ENCODE results near the gene LCT. TPM values are rescaled to one million over a fixed set of nuclear protein-coding genes. Genes with fewer than 3 reads are reported as not detected.

The LCT gene
- total RNA-seq, 1 donor from 2014 or later = not detected

- no peaks in the 10 kb centered on the region for H3K9me3 ChIP-seq
- no peak overlapping the region for H3K27ac ChIP-seq
- ATAC-seq = no peak
- TF ChIP-seq, protein P1, sequence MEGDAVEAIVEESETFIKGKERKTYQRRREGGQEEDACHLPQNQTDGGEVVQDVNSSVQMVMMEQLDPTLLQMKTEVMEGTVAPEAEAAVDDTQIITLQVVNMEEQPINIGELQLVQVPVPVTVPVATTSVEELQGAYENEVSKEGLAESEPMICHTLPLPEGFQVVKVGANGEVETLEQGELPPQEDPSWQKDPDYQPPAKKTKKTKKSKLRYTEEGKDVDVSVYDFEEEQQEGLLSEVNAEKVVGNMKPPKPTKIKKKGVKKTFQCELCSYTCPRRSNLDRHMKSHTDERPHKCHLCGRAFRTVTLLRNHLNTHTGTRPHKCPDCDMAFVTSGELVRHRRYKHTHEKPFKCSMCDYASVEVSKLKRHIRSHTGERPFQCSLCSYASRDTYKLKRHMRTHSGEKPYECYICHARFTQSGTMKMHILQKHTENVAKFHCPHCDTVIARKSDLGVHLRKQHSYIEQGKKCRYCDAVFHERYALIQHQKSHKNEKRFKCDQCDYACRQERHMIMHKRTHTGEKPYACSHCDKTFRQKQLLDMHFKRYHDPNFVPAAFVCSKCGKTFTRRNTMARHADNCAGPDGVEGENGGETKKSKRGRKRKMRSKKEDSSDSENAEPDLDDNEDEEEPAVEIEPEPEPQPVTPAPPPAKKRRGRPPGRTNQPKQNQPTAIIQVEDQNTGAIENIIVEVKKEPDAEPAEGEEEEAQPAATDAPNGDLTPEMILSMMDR (IDR thresholded peaks at IDR 0.05) = no peak
- no peak for DNase-seq
- intact Hi-C loops (cut with DNase I) = no loop called here
- peaks cover 56% of the 10 kb centered on the region for H3K36me3 ChIP-seq
- no peaks in the 10 kb centered on the region for H3K4me1 ChIP-seq
- H3K27me3 ChIP-seq (ENCODE audit: low read depth) = no peaks in the 10 kb centered on the region
- H3K4me3 ChIP-seq = no peak overlapping the region
These were observed 16.4 kb upstream of the LCT start for GRCh38 chr2:135853401-135853800.

GRCh38 chr2:135851858-135852257, 14.9 kb upstream of the LCT start:
- TF ChIP-seq, protein P1 (IDR thresholded peaks at IDR 0.05) = no peak
- Histone ChIP-seq H3K9me3 (no peaks in the 10 kb centered on the region), H3K36me3 (peaks cover 41% of the 10 kb centered on the region), H3K27ac (no peak overlapping the region), H3K27me3 (ENCODE audit: low read depth) (no peaks in the 10 kb centered on the region), H3K4me3 (no peak overlapping the region), H3K4me1 (no peaks in the 10 kb centered on the region)
- DNase-seq (no peak), ATAC-seq (no peak)
- intact Hi-C loops (cut with DNase I) = no loop called here

DNA sequence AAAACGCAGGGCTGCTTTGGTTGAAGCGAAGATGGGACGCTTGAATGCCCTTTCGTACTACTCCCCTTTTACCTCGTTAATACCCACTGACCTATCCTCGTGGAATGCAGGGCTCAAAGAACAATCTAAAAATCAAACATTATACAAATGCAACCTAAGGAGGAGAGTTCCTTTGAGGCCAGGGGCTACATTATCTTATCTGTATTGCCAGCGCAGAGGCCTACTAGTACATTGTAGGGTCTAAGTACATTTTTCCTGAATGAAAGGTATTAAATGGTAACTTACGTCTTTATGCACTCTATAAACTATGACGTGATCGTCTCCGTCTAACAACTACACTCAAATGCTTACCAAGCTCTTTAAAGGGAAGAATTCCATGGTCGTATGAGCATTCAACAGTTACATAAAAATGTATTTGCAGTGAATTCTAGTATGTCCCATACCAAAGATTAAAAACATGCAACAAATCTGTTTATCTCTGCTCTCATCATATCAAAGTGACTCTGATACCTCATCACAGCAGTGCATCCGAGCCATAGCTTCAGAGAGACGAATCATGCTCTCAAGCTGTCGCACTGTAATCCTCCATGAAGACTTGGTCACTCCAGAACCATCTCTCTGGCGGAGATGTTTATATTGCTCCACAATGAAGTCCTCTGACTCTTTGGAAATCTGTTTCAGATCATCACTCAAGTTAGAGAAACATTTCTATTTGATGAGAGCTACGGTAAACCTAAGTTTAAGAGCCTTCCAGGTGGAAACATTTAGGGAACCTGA, 14.1 kb upstream of the LCT start:
- Histone ChIP-seq H3K4me3 (no peak overlapping the region), H3K4me1 (no peaks in the 10 kb centered on the region), H3K36me3 (peaks cover 42% of the 10 kb centered on the region), H3K9me3 (no peaks in the 10 kb centered on the region), H3K27me3 (ENCODE audit: low read depth) (no peaks in the 10 kb centered on the region), H3K27ac (no peak overlapping the region)
- ATAC-seq = no peak
- TF ChIP-seq, protein P1 (IDR thresholded peaks at IDR 0.05) = no peak
- no peak for DNase-seq
- intact Hi-C loops (cut with DNase I) = no loop called here

- Histone ChIP-seq H3K27ac (no peak overlapping the region), H3K4me3 (no peak overlapping the region)
These were observed 12.1 kb upstream of the LCT start for GRCh38 chr2:135849087-135849486.

DNA sequence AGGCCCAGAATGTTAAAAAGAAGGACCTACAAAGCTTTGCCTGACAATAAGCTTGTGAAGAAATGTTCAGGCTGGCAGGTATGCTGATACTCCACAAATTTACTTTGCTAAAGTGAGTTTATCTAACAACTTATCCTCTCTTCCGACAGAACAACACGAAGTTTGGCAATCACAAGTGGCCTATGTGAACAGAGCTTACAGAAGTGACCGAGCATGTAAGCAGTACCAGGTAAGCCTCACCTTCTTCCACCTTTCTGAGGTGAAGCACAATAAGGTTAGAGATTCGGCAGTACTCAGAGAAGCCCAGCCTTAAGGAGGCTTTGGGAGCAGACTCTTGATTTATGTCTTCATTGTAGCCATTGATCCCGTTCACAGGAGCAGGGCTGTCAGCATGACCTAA, 9.0 kb upstream of the LCT start:
- H3K4me3 ChIP-seq = no peak overlapping the region
- H3K36me3 ChIP-seq = peaks cover 49% of the 10 kb centered on the region
- no peak overlapping the region for H3K27ac ChIP-seq
- H3K4me1 ChIP-seq = peaks cover 6% of the 10 kb centered on the region
- TF ChIP-seq, protein P1 (IDR thresholded peaks at IDR 0.05) = no peak
- ATAC-seq (peak; percentile 72 to 75), DNase-seq (no peak)
- H3K27me3 ChIP-seq (ENCODE audit: low read depth) = no peaks in the 10 kb centered on the region
- intact Hi-C loops (cut with DNase I) = no loop called here
- no peaks in the 10 kb centered on the region for H3K9me3 ChIP-seq

More at GRCh38 chr2:135849087-135849486, 12.1 kb upstream of the LCT start:
- no peak for ATAC-seq
- TF ChIP-seq, protein P1 (IDR thresholded peaks at IDR 0.05) = no peak
- intact Hi-C loops (cut with DNase I) = no loop called here
- H3K4me1 ChIP-seq = no peaks in the 10 kb centered on the region
- H3K27me3 ChIP-seq (ENCODE audit: low read depth) = no peaks in the 10 kb centered on the region
- H3K9me3 ChIP-seq = no peaks in the 10 kb centered on the region
- peaks cover 41% of the 10 kb centered on the region for H3K36me3 ChIP-seq
- DNase-seq = no peak

Measured in lower lobe of right lung (tissue), 2 donors.